ENCODE data around the gene EPB41L4A. TPM values are rescaled to one million over a fixed set of nuclear protein-coding genes. Genes with fewer than 3 reads are reported as not detected.

The EPB41L4A gene
- total RNA-seq, 1 experiment from 2014 or later = 5.2 TPM

DNA sequence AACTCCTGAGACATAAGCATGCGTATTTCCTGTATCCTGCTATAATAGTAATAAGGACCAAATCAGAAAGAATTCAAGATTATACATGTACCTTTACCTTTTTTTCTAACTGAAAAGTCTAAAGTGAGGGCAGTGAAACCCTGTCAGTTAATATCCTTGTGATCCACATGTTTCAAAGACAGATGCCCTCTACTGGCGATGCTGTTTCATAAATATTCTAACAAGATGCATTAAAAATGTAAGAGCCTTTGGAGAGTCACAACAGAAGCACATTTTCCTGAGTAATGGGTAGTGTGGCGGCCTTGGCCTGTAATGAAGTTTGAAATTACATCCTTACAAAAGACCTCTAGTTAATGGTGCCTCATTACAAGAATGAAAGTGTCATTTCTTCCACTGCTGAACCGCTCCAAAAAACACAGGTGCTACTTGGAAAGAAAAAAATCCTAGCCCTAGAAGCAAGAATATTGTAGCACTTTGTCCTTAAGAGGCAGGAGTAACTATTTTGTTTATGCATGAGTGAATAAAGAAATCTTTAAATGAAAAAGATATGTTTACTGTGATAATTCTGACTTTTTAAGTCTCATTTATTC, 232.6 kb downstream of the EPB41L4A start:
- Mint-ChIP-seq H3K27me3 (ENCODE audit: low read depth) (no peaks in the 10 kb centered on the region), H3K9me3 (no peaks in the 10 kb centered on the region), H3K4me1 (peaks cover 16% of the 10 kb centered on the region), H3K36me3 (no peaks in the 10 kb centered on the region), H3K27ac (no peak overlapping the region), H3K4me3 (no peak overlapping the region)
- ATAC-seq (peak; percentile 46), DNase-seq (ENCODE audit: low spot score) (no peak)
- ChIA-PET POLR2A (no interaction called here), CTCF (interaction anchor here (1.0 kb wide), 1 partner anchor 233 kb away, joined by 6 read pairs; no protein-coding TSS in a partner anchor)
- TF ChIP-seq CBFB (CRISPR knock-in tag; IDR thresholded peaks at IDR 0.05; ENCODE audit: low read depth) (no peak), ZNF263 (CRISPR knock-in tag; IDR thresholded peaks at IDR 0.05; ENCODE audit: low read depth) (no peak), FOXJ3 (CRISPR knock-in tag; IDR thresholded peaks at IDR 0.05; ENCODE audit: borderline replicate concordance) (no peak), FOXP1 (CRISPR knock-in tag; IDR thresholded peaks at IDR 0.05; ENCODE audit: borderline replicate concordance) (no peak), ZNF423 (CRISPR knock-in tag; IDR thresholded peaks at IDR 0.05) (no peak)
- TF ChIP-seq, protein P1, sequence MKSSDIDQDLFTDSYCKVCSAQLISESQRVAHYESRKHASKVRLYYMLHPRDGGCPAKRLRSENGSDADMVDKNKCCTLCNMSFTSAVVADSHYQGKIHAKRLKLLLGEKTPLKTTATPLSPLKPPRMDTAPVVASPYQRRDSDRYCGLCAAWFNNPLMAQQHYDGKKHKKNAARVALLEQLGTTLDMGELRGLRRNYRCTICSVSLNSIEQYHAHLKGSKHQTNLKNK (CRISPR knock-in tag; IDR thresholded peaks at IDR 0.05) = no peak
- TF ChIP-seq, protein P2, sequence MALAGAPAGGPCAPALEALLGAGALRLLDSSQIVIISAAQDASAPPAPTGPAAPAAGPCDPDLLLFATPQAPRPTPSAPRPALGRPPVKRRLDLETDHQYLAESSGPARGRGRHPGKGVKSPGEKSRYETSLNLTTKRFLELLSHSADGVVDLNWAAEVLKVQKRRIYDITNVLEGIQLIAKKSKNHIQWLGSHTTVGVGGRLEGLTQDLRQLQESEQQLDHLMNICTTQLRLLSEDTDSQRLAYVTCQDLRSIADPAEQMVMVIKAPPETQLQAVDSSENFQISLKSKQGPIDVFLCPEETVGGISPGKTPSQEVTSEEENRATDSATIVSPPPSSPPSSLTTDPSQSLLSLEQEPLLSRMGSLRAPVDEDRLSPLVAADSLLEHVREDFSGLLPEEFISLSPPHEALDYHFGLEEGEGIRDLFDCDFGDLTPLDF (CRISPR knock-in tag; IDR thresholded peaks at IDR 0.05) = no peak

DNA sequence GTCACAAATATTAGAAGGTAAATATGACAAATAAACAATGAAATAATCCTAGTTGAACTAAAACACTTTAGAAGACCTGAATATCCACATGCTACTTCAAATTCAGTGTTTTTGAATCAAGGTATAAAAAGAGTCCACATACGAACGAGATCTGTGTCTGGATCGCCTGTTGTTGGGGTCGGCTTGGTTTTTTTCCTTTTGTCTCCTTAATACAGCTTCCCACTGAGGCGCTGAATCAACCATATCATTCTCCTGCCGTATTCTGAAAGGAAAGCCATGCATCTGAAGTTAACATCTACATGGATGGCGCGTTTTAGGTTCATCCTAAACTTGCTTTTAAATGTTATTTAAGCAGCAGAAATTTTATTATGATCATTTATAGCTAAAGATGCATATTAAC, 235.2 kb downstream of the EPB41L4A start:
- no peak overlapping the region for H3K4me3 Mint-ChIP-seq
- CTCF ChIA-PET = interaction anchor here (1.2 to 2.5 kb wide), 3 partner anchors 27 to 309 kb away, joined by 3 to 10 read pairs (median 6); no protein-coding TSS in a partner anchor

More for the DNA sequence above, 235.2 kb downstream of the EPB41L4A start:
- no peaks in the 10 kb centered on the region for H3K9me3 Mint-ChIP-seq
- TF ChIP-seq FOXP1 (CRISPR knock-in tag; IDR thresholded peaks at IDR 0.05; ENCODE audit: borderline replicate concordance) (no peak), NR3C1 (CRISPR knock-in tag; conservative IDR thresholded peaks at IDR 0.05; ENCODE audit: low read depth) (no peak), NFE2L1 (CRISPR knock-in tag; IDR thresholded peaks at IDR 0.05) (no peak), NR1H2 (CRISPR knock-in tag; IDR thresholded peaks at IDR 0.05) (no peak), TEAD4 (CRISPR knock-in tag; IDR thresholded peaks at IDR 0.05) (no peak)
- TF ChIP-seq, protein P3, sequence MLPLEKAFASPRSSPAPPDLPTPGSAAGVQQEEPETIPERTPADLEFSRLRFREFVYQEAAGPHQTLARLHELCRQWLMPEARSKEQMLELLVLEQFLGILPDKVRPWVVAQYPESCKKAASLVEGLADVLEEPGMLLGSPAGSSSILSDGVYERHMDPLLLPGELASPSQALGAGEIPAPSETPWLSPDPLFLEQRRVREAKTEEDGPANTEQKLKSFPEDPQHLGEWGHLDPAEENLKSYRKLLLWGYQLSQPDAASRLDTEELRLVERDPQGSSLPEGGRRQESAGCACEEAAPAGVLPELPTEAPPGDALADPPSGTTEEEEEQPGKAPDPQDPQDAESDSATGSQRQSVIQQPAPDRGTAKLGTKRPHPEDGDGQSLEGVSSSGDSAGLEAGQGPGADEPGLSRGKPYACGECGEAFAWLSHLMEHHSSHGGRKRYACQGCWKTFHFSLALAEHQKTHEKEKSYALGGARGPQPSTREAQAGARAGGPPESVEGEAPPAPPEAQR (CRISPR knock-in tag; IDR thresholded peaks at IDR 0.05) = no peak
- TF ChIP-seq, protein P4, sequence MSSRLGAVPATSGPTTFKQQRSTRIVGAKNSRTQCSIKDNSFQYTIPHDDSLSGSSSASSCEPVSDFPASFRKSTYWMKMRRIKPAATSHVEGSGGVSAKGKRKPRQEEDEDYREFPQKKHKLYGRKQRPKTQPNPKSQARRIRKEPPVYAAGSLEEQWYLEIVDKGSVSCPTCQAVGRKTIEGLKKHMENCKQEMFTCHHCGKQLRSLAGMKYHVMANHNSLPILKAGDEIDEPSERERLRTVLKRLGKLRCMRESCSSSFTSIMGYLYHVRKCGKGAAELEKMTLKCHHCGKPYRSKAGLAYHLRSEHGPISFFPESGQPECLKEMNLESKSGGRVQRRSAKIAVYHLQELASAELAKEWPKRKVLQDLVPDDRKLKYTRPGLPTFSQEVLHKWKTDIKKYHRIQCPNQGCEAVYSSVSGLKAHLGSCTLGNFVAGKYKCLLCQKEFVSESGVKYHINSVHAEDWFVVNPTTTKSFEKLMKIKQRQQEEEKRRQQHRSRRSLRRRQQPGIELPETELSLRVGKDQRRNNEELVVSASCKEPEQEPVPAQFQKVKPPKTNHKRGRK (CRISPR knock-in tag; IDR thresholded peaks at IDR 0.05; ENCODE audit: borderline replicate concordance) = no peak
- TF ChIP-seq, protein P5, sequence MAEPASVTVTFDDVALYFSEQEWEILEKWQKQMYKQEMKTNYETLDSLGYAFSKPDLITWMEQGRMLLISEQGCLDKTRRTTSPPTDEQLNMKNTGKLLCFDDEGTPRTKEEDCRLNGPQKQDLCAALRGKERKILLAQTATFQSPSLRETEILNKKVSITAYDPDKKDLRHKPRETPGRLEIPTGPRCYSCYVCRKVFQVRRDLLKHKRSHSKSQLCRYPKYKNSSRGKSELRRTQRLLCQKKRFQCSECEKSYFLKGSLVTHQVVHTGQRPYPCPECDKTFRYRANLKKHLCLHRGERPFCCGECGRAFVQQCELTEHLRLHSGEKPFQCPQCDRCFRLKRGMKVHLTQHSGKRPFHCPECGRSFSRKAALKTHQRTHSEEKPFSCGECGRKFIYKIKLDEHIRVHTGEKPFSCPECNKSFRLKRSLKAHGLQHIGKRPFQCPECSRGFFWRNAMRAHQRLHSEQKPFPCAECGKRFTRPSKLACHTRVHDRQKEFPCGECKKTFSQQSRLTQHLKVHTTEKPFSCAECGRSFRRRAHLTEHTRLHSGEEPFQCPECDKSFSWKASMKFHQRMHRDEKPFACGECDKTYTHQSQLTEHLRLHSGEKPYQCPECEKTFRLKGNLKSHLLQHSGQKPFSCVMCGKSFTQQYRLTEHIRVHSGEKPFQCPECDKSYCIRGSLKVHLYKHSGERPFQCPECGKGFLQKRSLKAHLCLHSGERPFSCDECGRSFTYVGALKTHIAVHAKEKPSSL (CRISPR knock-in tag; conservative IDR thresholded peaks at IDR 0.05) = no peak
- TF ChIP-seq, protein P6, sequence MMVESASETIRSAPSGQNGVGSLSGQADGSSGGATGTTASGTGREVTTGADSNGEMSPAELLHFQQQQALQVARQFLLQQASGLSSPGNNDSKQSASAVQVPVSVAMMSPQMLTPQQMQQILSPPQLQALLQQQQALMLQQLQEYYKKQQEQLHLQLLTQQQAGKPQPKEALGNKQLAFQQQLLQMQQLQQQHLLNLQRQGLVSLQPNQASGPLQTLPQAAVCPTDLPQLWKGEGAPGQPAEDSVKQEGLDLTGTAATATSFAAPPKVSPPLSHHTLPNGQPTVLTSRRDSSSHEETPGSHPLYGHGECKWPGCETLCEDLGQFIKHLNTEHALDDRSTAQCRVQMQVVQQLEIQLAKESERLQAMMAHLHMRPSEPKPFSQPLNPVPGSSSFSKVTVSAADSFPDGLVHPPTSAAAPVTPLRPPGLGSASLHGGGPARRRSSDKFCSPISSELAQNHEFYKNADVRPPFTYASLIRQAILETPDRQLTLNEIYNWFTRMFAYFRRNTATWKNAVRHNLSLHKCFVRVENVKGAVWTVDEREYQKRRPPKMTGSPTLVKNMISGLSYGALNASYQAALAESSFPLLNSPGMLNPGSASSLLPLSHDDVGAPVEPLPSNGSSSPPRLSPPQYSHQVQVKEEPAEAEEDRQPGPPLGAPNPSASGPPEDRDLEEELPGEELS (CRISPR knock-in tag; IDR thresholded peaks at IDR 0.05) = no peak
- TF ChIP-seq, protein P7, sequence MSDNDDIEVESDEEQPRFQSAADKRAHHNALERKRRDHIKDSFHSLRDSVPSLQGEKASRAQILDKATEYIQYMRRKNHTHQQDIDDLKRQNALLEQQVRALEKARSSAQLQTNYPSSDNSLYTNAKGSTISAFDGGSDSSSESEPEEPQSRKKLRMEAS (CRISPR knock-in tag; IDR thresholded peaks at IDR 0.05) = no peak
- TF ChIP-seq, protein P8, sequence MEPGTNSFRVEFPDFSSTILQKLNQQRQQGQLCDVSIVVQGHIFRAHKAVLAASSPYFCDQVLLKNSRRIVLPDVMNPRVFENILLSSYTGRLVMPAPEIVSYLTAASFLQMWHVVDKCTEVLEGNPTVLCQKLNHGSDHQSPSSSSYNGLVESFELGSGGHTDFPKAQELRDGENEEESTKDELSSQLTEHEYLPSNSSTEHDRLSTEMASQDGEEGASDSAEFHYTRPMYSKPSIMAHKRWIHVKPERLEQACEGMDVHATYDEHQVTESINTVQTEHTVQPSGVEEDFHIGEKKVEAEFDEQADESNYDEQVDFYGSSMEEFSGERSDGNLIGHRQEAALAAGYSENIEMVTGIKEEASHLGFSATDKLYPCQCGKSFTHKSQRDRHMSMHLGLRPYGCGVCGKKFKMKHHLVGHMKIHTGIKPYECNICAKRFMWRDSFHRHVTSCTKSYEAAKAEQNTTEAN (CRISPR knock-in tag; IDR thresholded peaks at IDR 0.05) = no peak
- TF ChIP-seq, protein P9, sequence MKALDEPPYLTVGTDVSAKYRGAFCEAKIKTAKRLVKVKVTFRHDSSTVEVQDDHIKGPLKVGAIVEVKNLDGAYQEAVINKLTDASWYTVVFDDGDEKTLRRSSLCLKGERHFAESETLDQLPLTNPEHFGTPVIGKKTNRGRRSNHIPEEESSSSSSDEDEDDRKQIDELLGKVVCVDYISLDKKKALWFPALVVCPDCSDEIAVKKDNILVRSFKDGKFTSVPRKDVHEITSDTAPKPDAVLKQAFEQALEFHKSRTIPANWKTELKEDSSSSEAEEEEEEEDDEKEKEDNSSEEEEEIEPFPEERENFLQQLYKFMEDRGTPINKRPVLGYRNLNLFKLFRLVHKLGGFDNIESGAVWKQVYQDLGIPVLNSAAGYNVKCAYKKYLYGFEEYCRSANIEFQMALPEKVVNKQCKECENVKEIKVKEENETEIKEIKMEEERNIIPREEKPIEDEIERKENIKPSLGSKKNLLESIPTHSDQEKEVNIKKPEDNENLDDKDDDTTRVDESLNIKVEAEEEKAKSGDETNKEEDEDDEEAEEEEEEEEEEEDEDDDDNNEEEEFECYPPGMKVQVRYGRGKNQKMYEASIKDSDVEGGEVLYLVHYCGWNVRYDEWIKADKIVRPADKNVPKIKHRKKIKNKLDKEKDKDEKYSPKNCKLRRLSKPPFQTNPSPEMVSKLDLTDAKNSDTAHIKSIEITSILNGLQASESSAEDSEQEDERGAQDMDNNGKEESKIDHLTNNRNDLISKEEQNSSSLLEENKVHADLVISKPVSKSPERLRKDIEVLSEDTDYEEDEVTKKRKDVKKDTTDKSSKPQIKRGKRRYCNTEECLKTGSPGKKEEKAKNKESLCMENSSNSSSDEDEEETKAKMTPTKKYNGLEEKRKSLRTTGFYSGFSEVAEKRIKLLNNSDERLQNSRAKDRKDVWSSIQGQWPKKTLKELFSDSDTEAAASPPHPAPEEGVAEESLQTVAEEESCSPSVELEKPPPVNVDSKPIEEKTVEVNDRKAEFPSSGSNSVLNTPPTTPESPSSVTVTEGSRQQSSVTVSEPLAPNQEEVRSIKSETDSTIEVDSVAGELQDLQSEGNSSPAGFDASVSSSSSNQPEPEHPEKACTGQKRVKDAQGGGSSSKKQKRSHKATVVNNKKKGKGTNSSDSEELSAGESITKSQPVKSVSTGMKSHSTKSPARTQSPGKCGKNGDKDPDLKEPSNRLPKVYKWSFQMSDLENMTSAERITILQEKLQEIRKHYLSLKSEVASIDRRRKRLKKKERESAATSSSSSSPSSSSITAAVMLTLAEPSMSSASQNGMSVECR (CRISPR knock-in tag; IDR thresholded peaks at IDR 0.05; ENCODE audit: borderline replicate concordance) = no peak
- H3K4me1 Mint-ChIP-seq = peaks cover 16% of the 10 kb centered on the region
- DNase-seq (ENCODE audit: low spot score) (no peak), ATAC-seq (no peak)
- no peak overlapping the region for H3K27ac Mint-ChIP-seq
- no peaks in the 10 kb centered on the region for H3K27me3 Mint-ChIP-seq (ENCODE audit: low read depth)
- no peaks in the 10 kb centered on the region for H3K36me3 Mint-ChIP-seq
- POLR2A ChIA-PET = no interaction called here
